ENCODE data around the gene MYLIP. TPM values are rescaled to one million over a fixed set of nuclear protein-coding genes. Genes with fewer than 3 reads are reported as not detected.

MYLIP gene
- total RNA-seq, 2 donors from 2014 or later: 39.6 to 58.1 TPM

DNA sequence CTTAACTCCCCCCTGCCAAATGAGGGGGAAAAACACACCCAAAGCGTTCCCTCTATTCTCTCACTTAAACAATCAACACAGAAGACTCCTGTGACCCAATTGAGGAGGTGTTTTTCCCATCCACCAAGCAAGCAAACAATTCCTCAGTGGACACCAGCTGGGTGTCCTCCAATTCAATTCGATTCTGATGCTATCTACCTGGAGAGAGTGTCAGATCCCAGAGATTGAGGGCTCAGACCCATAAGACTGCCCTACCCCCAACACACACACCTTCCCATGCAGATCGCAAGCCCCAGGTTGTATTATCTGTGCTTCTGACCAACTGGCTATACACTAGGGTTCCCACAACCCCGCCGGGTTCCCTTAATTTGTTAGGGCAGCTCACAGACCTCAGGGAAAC, 36.8 kb downstream of the MYLIP start:
- DNase-seq (ENCODE audit: low spot score): no peak
- no peak overlapping the region for H3K27ac ChIP-seq
- intact Hi-C loops (cut with DNase I): loop anchor here (5.0 kb wide), 1 partner anchor 468 kb away; no protein-coding TSS in a partner anchor
- 89% methylated on average over 5 of the region's 5 CpGs for WGBS
- no peaks in the 10 kb centered on the region for H3K9me3 ChIP-seq
- no peaks in the 10 kb centered on the region for H3K27me3 ChIP-seq (replicated peaks; ENCODE audit: insufficient read depth)
- H3K36me3 ChIP-seq: no peaks in the 10 kb centered on the region
- no peaks in the 10 kb centered on the region for H3K4me1 ChIP-seq (replicated peaks)
- no peak for TF ChIP-seq CTCF (IDR thresholded peaks at IDR 0.05)
- H3K4me3 ChIP-seq: no peak overlapping the region

DNA sequence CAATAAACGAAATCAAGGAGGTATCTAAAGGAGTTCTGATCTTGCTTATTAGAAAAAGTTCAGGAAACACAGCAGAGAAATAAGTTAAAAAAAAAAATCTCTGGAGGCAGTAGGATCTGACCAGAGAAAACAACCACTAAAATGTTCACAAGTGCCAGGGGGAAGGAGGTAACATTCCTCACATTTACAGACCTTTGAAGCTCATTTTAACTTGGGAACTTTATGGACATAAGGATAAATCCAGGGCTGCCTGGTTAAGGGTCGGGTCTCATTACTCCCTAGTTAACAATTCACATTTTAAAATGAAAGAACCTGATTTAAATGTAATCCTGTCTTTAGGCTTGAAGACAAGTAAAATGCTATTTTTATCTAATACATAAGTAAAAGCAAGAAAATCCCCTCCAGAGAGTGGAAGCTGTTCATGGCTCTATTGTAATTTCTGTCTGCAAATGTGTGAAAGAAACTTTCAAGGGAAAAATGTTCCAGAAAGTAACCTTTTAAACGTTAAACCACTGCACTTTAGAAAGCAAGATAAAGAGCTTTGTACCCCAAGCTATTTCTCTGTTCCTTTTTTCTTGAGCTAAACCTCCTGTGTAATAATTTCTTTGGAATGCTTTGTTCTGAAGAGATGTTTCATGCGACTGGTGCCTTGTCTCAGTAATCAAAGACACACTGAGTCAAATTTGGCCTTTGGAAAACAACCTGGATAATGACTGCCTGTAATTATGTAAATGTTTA, 38.2 kb downstream of the MYLIP start:
- Histone ChIP-seq H3K4me1 (replicated peaks) (no peaks in the 10 kb centered on the region), H3K27ac (no peak overlapping the region), H3K9me3 (no peaks in the 10 kb centered on the region), H3K4me3 (no peak overlapping the region), H3K27me3 (replicated peaks; ENCODE audit: insufficient read depth) (no peaks in the 10 kb centered on the region), H3K36me3 (no peaks in the 10 kb centered on the region)
- WGBS: 41% methylated on average over 4 of the region's 4 CpGs
- intact Hi-C loops (cut with DNase I): loop anchor here (5.0 kb wide), 1 partner anchor 470 kb away; no protein-coding TSS in a partner anchor
- no peak for DNase-seq (ENCODE audit: low spot score)
- TF ChIP-seq POLR2A (IDR thresholded peaks at IDR 0.05) (no peak), POLR2AphosphoS5 (IDR thresholded peaks at IDR 0.05) (no peak), CTCF (IDR thresholded peaks at IDR 0.05) (no peak)

- Histone ChIP-seq H3K4me1 (replicated peaks) (no peaks in the 10 kb centered on the region), H3K27me3 (replicated peaks; ENCODE audit: insufficient read depth) (no peaks in the 10 kb centered on the region), H3K4me3 (no peak overlapping the region), H3K27ac (no peak overlapping the region), H3K9me3 (no peaks in the 10 kb centered on the region), H3K36me3 (no peaks in the 10 kb centered on the region)
- intact Hi-C loops (cut with DNase I): loop anchor here (5.0 kb wide), 1 partner anchor 471 kb away; no protein-coding TSS in a partner anchor
- DNase-seq (ENCODE audit: low spot score): no peak
- 43% methylated on average over 5 of the region's 5 CpGs for WGBS
- TF ChIP-seq POLR2AphosphoS5 (IDR thresholded peaks at IDR 0.05): no peak
- no peak for TF ChIP-seq POLR2A (IDR thresholded peaks at IDR 0.05)
- no peak for TF ChIP-seq CTCF (IDR thresholded peaks at IDR 0.05)
These were observed 39.2 kb downstream of the MYLIP start for GRCh38 chr6:16168121-16168520.

DNA sequence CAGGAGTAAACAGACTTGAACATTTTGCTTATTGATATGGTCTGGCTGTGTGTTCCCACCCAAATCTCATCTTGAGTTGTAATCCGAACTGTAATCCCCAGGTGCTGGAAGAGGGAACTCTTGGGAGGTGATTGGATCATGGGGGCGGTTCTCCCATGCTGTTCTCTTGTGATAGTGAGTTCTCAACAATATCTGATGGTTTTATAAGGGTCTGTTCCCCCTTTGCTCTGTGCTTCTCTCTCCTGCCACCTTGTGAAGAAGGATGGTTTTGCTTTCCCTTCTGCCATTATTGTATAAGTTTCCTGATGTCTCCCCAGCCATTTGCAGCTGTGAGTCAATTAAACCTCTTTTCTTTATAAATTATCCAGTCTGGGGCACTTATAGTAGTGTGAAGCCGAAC, 40.0 kb downstream of the MYLIP start:
- H3K9me3 ChIP-seq: no peaks in the 10 kb centered on the region
- H3K27me3 ChIP-seq (replicated peaks; ENCODE audit: insufficient read depth): no peaks in the 10 kb centered on the region
- H3K27ac ChIP-seq: no peak overlapping the region
- intact Hi-C loops (cut with DNase I): loop anchor here (5.0 kb wide), 1 partner anchor 472 kb away; no protein-coding TSS in a partner anchor
- H3K36me3 ChIP-seq: no peaks in the 10 kb centered on the region
- no peak for TF ChIP-seq POLR2AphosphoS5 (IDR thresholded peaks at IDR 0.05)
- TF ChIP-seq CTCF (IDR thresholded peaks at IDR 0.05): peak in 2 of 4 experiments; percentile 25 to 33
- H3K4me3 ChIP-seq: no peak overlapping the region
- H3K4me1 ChIP-seq (replicated peaks): no peaks in the 10 kb centered on the region
- no peak for DNase-seq (ENCODE audit: low spot score)
- 78% methylated on average over 3 of the region's 3 CpGs for WGBS

- no peaks in the 10 kb centered on the region for H3K27me3 ChIP-seq (replicated peaks; ENCODE audit: insufficient read depth)
- WGBS: 34% methylated on average over 2 of the region's 2 CpGs
- H3K9me3 ChIP-seq: no peaks in the 10 kb centered on the region
- intact Hi-C loops (cut with DNase I): no loop called here
- DNase-seq (ENCODE audit: low spot score): no peak
- no peak for TF ChIP-seq POLR2A (IDR thresholded peaks at IDR 0.05)
- no peak for TF ChIP-seq CTCF (IDR thresholded peaks at IDR 0.05)
- TF ChIP-seq POLR2AphosphoS5 (IDR thresholded peaks at IDR 0.05): no peak
- H3K36me3 ChIP-seq: no peaks in the 10 kb centered on the region
- H3K4me3 ChIP-seq: no peak overlapping the region
- H3K4me1 ChIP-seq (replicated peaks): no peaks in the 10 kb centered on the region
- H3K27ac ChIP-seq: no peak overlapping the region
These were observed 42.5 kb downstream of the MYLIP start for GRCh38 chr6:16171400-16171799.
